RCC 7860 (cell line): ENCODE results near the gene KRT82.

Experiments used
- DNase-seq: peaks from one replicate; pipeline ENCODE4 v3.0.0-alpha.2; 2015; ENCODE audit warnings: low spot score
- FAIRE-seq: peaks from 2 replicates; lab custom pipeline; 2012; peaks lifted over from hg19 to GRCh38; lab: Jason Lieb, UNC

KRT82 gene

DNA sequence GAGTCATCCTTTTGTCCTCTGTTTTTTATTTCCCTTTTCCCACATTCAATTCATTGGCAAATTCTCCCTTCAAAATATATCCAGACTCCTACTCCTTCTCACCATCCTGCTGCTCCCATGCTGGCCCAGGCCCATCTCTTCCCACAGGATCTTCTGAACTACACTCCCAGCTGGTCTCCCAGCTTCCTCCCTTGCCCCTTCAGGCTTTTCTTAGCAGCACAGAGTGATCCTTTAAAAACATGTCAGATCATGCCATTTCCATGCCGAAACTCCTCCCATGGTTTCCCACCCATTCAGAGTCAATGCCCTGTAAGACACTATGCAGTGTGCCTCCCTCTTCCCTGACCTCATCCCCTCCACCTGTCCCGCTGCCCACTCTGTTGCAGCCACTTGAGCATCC lies 18.3 kb downstream of the KRT82 start:
- FAIRE-seq (no peak), DNase-seq (no peak)

DNA sequence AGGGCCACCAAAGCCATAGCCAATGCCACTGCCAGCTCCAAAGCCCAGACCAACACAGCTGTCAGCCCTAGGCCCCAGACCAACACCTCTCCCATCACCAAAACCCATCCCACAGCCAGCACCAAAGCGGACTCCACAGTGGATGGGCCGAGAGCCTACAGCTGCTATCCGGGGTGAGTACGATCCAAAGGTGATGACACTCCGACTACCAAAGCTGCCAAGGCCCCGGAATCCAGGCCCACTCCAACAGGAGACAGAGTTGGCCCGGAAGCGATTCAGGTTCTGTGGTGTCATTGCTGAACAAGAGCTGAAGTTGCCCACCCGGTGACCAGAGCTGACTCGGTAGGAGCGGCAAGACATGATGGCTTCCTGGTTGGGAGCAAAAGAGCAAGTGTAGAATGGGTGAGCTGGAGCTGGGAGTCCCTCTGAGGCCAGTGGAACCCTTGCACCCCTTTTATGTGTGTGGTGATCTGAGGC lies 20.9 kb downstream of the KRT82 start, which contains the start of gene KRT84:
Gene KRT84, minus strand, starts transcription at position 427 of the 477 bp plus-strand sequence. Its CDS starts 67 bp downstream, at position 360.
- FAIRE-seq (no peak), DNase-seq (no peak)

DNA sequence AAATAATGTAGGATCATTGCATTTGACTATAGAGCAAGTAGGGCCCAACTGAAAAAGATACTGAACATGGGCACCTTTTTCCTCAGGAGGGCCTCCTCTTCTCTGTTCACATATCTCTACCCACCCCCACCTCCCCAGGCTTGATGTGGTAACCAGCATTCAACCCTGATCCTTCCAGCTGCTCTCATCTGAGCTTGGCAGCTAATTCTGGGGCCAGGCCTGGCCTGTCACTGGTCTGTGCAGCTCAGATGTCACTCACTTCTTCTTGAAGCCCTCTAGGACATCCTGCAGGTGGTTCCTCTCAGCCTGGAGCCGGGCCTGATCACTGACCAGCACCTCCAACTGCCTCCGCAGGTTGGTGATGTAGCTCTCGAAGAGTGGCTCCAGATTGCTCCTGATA lies 22.8 kb downstream of the KRT82 start:
- no peak for FAIRE-seq
- no peak for DNase-seq

DNA sequence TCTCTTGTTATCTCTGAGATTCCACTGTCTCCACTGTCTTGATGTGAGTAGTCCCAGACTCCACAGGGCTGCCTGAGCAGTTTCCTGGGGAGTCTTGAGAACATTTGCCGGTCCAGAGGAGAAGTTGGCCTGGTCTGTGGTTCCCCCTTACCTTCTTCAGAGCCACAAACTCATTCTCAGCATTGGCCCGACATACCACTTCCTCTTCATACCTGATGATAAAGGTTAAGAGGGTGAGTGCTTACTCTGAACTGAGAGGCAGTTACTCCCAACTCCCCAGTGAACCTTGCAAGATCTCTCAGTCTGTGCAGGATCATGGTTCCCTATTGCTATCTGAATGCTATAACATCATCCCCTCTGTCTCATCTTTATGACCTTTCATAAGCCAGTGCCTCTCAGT lies 23.3 kb downstream of the KRT82 start:
- FAIRE-seq (no peak), DNase-seq (no peak)

DNA sequence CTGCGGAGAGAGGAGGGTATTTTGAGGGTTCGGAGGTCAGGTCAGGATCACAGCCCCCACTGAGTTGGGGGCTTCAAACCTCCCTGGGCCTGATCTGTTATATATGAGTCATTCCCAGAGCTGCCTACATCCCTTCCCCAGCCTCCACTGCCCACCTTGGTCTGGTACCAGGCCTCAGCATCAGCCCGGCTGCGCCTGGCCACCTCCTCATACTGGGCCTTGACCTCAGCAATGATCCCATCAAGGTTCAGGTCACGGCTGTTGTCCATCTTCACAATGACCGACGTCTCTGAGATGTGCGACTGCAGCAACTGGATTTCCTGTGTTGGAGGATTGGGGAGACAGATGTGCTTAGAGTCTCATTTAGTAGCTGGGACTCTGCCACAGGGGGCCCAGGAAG lies 24.9 kb downstream of the KRT82 start:
- FAIRE-seq, result no peak
- no peak for DNase-seq

DNA sequence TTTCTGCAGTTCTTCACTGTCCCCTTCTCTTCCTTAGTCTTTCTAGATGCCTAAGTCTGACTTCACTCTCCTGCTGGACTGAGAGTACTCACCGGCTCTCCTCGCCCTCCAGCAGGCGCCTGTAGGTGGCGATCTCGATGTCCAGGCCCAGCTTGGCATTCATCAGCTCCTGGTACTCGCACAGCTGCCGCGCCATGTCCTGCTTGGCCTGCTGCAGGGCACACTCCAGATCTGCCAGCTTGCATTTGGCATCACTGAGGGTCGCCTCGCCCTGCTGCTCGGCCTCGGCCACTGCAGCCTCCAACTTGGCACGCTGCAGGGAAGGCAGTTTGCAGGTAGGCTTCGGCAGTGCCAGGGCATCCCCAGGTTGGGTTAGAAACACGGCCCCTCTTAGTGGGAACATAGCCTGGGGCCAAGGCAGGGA lies 25.9 kb downstream of the KRT82 start:
- DNase-seq (no peak), FAIRE-seq (no peak)

DNA sequence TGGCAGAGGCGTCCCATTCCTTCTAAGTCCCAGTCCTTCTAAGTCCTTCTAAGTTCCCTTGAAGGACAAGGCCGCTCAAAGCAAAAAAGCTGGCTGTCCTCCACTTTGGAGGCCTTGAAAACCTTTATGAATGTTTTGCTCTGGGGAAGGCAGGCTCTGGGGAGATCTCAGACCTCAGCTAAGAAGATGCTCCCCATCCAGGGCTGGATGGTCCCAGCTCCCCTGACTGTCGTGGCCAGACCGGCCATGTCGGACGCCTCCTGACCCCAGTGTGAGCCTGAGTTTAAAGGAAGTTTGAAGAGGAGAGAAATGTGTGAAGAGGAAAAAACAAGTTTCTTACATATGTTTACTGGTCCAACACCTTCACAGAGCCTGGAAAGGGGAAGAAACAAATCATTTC lies 26.6 kb downstream of the KRT82 start:
- DNase-seq, result no peak
- FAIRE-seq, result no peak

DNA sequence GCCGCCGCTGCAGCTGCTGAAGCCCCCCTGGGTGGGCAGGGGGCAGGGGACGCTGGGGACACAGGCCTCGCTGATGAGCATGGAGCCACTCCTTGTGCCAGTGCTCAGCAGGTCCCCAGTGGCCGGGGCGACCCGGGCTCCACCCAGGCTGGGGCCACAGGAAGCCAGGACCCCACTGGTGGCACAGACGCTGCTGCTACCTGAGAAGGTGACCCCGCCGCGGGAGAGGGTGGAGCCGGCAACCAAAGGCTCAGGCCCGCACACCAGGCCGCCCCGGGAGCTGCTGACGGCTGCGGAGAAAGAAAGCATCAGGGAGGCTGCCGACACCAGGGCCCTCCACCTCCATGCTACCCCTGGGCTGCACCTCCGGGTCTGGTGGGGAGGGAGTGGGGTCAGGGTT lies 28.0 kb downstream of the KRT82 start:
- no peak for FAIRE-seq
- DNase-seq, result no peak

DNA sequence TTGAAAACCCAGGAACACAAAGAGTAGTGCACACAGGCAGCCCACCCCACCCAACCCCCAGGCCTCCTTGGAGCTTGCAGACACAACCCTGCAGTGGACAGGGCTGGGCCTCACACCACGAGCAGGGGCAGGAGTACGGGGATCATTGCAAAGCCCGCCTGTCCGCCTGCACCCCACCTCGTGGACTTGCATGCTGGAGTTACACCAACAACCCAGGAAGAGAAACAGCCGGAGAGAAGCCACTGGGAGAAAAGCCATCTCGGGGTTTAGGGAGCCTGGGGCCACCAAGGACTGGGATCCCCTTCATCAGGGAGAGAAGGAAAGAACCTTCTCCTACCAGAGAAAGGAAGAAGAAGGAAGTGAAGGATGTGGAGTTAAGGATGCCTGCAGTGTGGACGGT lies 28.9 kb downstream of the KRT82 start:
- DNase-seq, result no peak
- no peak for FAIRE-seq

DNA sequence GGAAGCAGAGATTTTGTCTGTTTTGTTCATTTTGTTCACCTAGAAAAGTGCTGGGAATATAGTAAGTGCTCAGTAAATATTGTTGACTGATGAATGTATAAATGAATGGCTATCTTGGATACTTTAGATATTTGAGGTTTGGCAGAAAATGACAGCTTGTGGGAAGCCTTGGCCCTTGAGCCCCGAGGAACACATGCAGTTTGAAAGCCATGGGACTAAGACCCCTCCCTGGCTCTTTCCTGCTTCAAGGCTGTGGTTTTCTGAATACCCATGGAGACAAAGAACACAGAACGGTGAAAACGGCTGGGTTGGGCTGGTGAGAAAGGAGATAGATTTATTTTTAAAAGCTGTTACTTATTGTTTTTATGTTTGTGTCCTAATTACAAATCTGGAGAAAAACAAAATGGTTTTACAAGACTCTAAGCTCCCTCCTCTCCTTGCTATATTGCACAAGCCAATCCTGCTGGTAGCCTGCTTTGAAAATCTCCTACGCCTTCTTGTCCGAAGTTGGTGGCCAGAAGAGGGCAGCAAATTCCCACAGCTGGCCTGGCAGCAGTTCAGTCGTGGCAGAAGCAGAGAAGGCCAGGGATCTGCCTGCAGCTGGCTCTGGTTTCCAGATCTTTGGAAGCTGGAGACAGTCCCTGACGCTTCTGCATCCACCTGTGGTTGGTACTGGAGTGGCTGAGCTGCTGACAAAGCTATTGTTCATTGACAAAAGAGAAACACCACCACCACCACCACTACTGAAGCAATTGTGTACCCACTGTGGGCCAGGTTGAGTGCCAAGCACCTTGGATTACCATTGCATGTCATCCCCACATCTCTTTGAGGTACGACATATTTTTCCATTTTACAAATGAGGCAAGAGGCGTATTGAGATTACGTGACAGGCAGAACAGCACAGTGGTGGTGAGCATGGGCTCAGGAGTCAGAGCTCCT lies 33.6 kb downstream of the KRT82 start:
- no peak for FAIRE-seq
- peak; percentile 61 for DNase-seq

DNA sequence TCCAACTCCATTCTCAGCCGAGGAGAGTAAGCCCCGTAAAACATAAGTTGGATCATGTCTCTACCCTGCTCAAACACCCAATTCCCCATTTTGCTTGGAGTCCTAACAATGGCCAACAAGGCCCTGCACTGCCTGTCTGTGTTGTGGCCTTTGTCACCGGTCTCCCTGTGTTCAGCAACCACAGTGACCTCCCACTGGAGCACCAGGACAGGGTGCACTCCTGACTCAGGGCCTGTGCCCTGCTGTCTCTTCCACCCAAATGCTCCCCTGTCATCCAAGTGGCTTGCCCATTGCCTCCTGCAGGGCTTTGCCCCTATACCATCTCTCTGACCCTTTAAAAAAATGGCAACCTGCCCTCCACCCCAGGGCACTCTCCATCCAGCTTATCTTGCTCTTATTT lies 34.4 kb downstream of the KRT82 start:
- FAIRE-seq (no peak), DNase-seq (no peak)

DNA sequence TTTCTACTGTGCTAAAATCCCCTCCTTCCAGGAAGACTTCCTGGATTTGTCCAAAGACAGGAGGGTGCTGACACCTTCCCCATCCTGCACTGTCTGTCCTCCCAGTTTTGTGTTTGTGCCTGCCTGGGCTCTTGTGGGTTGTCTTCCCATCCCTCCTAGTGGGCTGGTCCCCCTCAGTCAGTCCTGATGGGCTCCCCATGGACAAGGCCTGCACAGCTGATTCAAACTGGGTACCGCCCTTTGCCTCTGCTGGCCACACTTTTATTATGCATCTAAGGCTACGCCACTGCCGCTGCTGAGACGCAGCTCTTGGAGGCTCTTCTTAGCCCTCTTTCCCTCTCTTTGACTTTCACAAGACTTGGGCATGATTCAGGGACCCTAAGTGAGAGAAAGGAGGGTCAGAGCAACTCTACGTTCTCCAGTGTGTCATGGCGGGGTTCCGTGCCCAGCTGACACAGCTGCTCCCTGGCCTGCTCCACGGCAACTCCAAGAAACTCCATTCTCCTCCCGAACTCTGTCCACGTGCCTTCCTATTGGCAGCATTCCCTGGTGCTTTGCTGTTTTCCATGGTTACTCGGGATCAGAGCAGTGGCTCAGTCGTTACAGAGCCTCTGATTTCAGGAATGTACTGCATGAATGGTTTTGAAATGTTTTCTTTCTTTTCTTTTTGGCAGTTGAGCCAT lies 35.1 kb downstream of the KRT82 start:
- DNase-seq (peak; percentile 59), FAIRE-seq (no peak)

DNA sequence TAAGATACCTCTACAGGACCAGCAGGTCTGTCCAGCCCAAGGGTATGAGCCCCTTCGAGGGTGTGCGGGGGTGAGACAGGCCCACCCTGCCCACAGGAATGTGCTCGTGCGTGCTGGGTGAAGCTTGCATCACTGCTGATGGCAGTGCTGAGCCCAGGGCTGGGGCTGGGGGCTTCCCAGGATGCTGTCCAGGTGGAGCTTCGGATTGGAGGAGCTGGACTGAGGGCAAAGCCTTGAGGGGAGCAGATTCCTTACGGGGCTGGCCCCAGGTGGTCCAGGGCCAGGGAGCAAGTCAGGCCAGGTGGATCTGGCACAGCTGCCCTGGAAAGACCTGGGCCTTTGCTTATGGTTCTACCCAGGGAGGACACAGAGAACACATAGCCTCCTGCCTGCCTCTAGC lies 36.3 kb downstream of the KRT82 start:
- no peak for DNase-seq
- no peak for FAIRE-seq

DNA sequence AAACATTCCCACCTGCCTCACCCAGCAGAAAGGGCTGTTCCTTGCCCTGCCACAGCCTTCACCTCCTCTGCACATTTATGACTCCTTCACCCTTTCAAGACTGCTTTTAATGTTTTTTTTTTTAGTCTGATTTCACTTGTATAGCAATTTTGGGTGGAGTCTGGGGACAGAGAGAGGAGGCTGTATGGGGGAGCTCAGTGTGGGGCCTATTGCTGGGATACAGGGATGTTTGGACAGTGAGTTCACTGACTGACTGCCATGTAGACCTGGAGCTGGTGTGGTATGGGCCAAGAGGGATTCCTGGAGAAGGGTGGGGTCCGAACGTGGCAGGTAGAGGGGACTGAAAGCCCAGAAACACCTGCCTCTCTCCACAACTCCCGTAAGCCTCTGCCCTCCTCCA lies 36.9 kb downstream of the KRT82 start:
- no peak for FAIRE-seq
- no peak for DNase-seq

DNA sequence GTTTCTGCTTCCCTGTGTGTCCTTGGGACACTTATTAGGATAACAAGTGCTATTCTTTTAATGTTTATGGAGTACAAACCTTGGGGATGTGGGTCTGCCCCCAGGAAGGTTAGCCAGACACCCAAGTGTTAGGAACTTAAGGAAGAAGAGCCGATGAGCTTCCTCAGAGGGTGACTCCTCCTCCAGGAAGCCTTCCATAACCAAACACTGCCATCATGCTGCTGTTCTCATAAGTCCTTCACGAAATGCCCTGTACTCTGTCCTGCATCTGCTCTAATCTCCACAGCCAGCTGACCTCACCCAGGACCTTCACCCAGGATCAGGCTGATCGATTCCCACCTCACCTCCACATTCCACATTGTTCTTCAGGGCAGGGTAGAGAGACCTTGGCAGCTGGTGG lies 37.6 kb downstream of the KRT82 start:
- no peak for FAIRE-seq
- DNase-seq, result no peak

DNA sequence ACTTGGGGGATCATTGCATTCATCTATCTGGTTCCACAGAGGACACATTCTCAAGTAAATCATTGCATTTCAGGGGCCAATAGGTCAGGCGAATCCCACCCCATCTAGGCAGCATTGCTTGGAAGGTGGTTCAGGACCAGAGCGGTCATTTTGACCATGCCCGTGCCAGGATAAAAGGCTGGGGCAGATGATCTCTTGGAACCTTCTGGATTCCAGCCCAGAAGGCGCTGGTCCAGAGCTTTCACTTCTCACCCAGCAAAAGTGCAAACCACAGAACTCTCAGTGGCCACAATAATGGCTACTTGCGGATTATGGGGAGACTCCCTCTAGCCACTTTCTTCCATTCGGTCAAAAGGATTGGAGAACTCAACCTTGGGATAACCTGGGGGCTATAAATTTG lies 38.3 kb downstream of the KRT82 start:
- DNase-seq, result no peak
- no peak for FAIRE-seq

DNA sequence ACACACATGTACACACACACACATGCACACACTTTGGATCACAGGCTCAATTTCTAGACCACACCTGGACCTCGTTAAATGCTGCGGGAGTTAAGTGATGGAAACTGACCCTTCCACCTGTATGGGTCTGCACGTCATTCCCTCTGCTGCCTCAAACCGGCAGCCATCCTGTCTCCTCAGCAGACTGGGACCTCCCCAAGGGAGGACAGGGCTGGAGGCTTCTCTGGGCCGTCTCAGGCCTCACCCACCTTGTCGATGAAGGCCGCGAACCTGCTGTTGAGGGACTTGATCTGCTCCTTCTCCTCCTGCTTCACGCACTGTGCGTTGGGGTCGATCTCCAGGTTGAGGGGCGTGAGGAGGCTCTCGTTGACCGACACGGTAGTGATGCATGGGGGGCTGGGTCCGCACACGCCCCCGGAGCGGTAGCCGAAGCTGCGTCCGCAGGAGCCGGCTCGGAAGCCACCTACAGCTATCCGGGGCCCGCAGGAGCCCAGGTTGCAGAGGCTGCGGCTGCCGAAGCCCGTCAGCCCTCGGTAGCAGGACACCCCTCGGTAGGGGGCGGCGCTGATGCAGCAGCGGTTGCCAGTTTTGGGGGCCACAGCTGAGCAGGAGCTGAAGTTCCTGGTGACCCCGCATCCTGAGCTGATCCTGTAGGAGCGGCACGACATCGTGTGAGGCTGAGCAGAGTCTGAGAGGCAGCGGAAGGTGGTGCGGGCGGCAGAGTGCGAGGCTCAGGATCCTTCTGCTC lies 39.2 kb downstream of the KRT82 start, which contains the start of gene KRT85:
Gene KRT85, minus strand, starts transcription at position 744 of the 748 bp plus-strand sequence. Its CDS starts 76 bp downstream, at position 668.
- no peak for FAIRE-seq
- no peak for DNase-seq

DNA sequence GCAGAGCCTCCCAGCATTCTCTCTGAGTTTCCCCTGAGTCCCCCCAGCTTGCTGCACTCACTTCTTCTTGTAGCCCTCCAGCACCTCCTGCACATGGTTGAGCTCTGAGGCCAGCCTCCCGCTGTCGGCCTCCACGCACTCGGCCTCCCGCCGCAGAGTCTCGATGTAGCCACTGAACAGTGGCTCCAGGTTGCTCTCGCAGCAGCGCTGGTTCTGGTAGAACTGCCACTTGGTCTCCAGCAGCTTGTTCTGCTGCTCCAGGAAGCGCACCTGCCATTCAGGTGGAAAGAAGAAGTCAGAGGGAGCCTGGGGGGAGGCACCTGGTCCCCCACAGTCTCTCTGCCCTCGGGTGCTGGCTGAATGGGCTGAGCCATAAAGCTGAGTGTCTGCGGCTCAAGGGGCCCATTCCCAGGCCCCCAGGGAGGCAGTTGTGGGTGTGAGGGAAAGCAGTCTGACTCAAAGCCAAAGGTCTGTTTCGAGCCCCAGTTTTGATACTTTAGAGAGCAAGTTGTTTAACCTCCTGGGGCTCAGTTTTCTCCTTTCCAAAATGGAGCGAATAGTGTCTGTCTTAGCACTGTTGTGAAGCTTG lies 41.1 kb downstream of the KRT82 start:
- no peak for FAIRE-seq
- no peak for DNase-seq

DNA sequence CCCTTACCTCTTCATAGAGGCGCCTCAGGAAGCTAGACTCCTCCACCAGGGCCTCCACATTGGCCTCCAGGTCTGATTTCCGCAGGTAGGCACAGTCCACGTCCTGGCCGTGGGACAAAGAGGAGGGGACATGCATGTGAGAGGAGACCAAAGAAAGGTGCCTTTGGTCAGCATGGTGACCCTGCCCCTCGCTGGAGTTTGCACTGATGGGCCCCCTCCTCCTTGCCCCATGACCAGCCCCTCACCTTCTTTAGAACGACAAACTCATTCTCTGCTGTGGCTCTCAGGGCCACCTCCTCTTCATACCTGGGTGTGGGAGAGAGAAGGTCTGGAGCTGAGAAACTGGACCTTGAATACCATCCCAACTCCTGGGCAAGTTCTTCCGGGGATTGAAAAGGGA lies 42.1 kb downstream of the KRT82 start:
- no peak for FAIRE-seq
- no peak for DNase-seq

DNA sequence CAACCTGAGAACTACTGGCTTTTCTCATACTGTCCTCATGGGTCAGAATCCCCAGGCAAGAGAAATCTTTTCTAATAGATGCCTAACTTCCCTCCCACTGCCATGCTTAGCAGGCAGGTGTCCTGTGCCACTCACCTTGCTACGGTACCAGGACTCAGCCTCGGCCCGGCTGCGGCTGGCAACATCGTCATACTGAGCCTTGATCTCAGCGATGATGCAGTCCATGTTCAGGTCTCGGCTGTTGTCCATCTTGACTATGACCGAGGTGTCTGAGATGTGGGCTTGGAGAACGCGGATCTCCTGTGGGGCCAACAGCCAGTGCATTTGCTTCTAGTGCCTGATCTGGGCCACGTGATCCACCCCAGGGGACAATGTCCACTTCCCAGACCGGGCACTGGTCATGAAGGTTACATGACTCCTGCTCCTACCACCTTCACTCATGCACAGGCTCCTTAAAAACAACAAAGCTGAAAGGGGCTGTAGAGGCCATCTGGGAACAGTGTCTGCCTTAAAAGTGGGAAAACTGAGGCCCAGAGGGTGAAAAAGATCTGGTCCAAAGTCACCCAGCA lies 42.9 kb downstream of the KRT82 start:
- no peak for FAIRE-seq

More for the DNA sequence above, 42.9 kb downstream of the KRT82 start:
- no peak for DNase-seq
